GM12878 (cell line): ENCODE measurements around the gene LYRM4. TPM values are rescaled to one million over a fixed set of nuclear protein-coding genes. Genes with fewer than 3 reads are reported as not detected.
A peak's percentile ranks its signal among the peaks of the same experiment; 100 is the strongest.

Experiments used
- ATAC-seq: fragments of 200-7000 bp; cut with Tn5 transposase; 3 replicates; pipeline ENCODE4 v1.9.1; 2020; ENCODE audit warnings: mild to moderate bottlenecking, moderate library complexity
- BruUV-seq: library from RNA; stranded (reverse); fragments of 400-500 nt; replicated peaks from 2 replicates; lab custom pipeline; 2021; lab: Mats Ljungman, UMichigan
- CTCF ChIA-PET: fragments of 300-600 bp; sonication (Branson Sonifier 250); formaldehyde crosslinking; extraction: SDS; loops from one replicate; lab custom pipeline; 2021; ENCODE audit warnings: inconsistent platforms; lab: Yijun Ruan, JAX
- POLR2A ChIA-PET: fragments of 350-600 bp; formaldehyde crosslinking; extraction: SDS; loops from one replicate; lab custom pipeline; 2021; ENCODE audit warnings: inconsistent platforms; lab: Charles Lee
- RAD21 ChIA-PET: fragments of 300-600 bp; sonication (Branson Sonifier 250); formaldehyde crosslinking; loops from one replicate; lab custom pipeline; 2023; ENCODE audit warnings: antibody characterized with exemption; ENCODE audit not compliant: unreplicated experiment; lab: Charles Lee
- SMC1A ChIA-PET: fragments of 300-600 bp; sonication (Branson Sonifier 250); formaldehyde crosslinking; loops from one replicate; lab custom pipeline; 2023; ENCODE audit not compliant: unreplicated experiment, uncharacterized antibody; lab: Charles Lee
- DNase-seq: peaks from one replicate; pipeline ENCODE4 v3.0.0-alpha.2; 2011; ENCODE audit warnings: low read depth, low spot score
- FAIRE-seq: peaks from 3 replicates; lab custom pipeline; 2011; peaks lifted over from hg19 to GRCh38; lab: Jason Lieb, UNC
- H2AFZ ChIP-seq: 2 replicates; pipeline ENCODE4 v1.6.0; 2011; ENCODE audit warnings: low read depth, low read length, control low read depth; ENCODE audit not compliant: control insufficient read depth
- H3K27ac ChIP-seq: 2 replicates; pipeline ENCODE4 v1.5.1; 2011; ENCODE audit warnings: control low read depth; ENCODE audit not compliant: control insufficient read depth, insufficient read depth
- H3K27me3 ChIP-seq, 2 experiments: replicated peaks in 1 of 2; 2 replicates each; pipeline versions ENCODE4 v1.6.0 to v1.6.1; 2011; ENCODE audit warnings: low read length in 1 of 2; ENCODE audit not compliant: control insufficient read depth in 2 of 2, insufficient read depth in 2 of 2
- H3K36me3 ChIP-seq, 2 experiments: 2 replicates each; pipeline ENCODE4 v1.5.1; 2011; ENCODE audit warnings: low read length in 1 of 2; ENCODE audit not compliant: control insufficient read depth in 2 of 2, insufficient read depth in 2 of 2
- H3K4me1 ChIP-seq: 2 replicates; pipeline ENCODE4 v1.6.1; 2011; ENCODE audit warnings: mild to moderate bottlenecking, low read length, moderate library complexity, mixed read lengths; ENCODE audit not compliant: control insufficient read depth, insufficient read depth
- H3K4me2 ChIP-seq: 2 replicates; pipeline ENCODE4 v1.6.0; 2011; ENCODE audit warnings: control low read depth; ENCODE audit not compliant: control insufficient read depth, insufficient read depth
- H3K4me3 ChIP-seq: fragments of 200-600 bp; sonication (generic); 2 replicates; pipeline ENCODE4 v1.5.1; 2016
- H3K79me2 ChIP-seq: 2 replicates; pipeline ENCODE4 v1.6.0; 2011; ENCODE audit warnings: low read length; ENCODE audit not compliant: control insufficient read depth, insufficient read depth
- H3K9ac ChIP-seq: 2 replicates; pipeline ENCODE4 v1.8.0; 2011; ENCODE audit warnings: low read length, control low read depth, mixed read lengths; ENCODE audit not compliant: control insufficient read depth, insufficient read depth
- H3K9me3 ChIP-seq: replicated peaks from 3 replicates; pipeline ENCODE4 v1.5.1; 2011; ENCODE audit warnings: mild to moderate bottlenecking, low read length; ENCODE audit not compliant: control insufficient read depth, insufficient read depth
- H4K20me1 ChIP-seq: 2 replicates; pipeline ENCODE4 v1.6.0; 2011; ENCODE audit not compliant: control insufficient read depth, insufficient read depth
- CREB1 ChIP-seq: IDR thresholded peaks from 2 replicates; pipeline ENCODE4 v1.6.1; 2012; ENCODE audit warnings: low read depth, mild to moderate bottlenecking, inconsistent platforms
- ETV6 ChIP-seq, 2 experiments: fragments of 450-650 bp in 1 of 2; IDR thresholded peaks in 1 of 2; conservative IDR thresholded peaks in 1 of 2; 2 replicates each; pipeline ENCODE4 v1.6.1; 2014; ENCODE audit warnings: antibody characterized with exemption in 1 of 2, borderline replicate concordance in 1 of 2, low read depth in 1 of 2, mild to moderate bottlenecking in 1 of 2, moderate library complexity in 1 of 2
- IKZF1 ChIP-seq: fragments of 450-650 bp; conservative IDR thresholded peaks from 2 replicates; pipeline ENCODE4 v1.6.1; 2017; ENCODE audit warnings: antibody characterized with exemption, mild to moderate bottlenecking
- RCOR1 ChIP-seq: conservative IDR thresholded peaks from 2 replicates; pipeline ENCODE4 v1.6.1; 2012; ENCODE audit warnings: low read depth, low read length, improper control_type of control experiment
- WGBS: methylation state at CpG from one replicate; pipeline ENCODE4 v1.1.6; 2016; ENCODE audit warnings: low lambda C conversion rate; ENCODE audit not compliant: insufficient replicate concordance, insufficient coverage; ENCODE audit errors: missing lambda C conversion rate; 5-methylcytosine and 5-hydroxymethylcytosine counted together
- in situ Hi-C: fragments of 300-500 bp; cut with MboI; formaldehyde crosslinking; loops from 9 replicates; pipeline ENCODE4 v1.14.3; 2018; ENCODE audit warnings: mixed read lengths
- intact Hi-C: fragments of 100-400 bp; cut with micrococcal nuclease; formaldehyde crosslinking; loops from one replicate; pipeline ENCODE4 v1.14.2; 2022; ENCODE audit not compliant: unreplicated experiment
- polyA plus RNA-seq, 11 experiments: library from polyadenylated mRNA; depleted of rRNA in 4 of 11; unstranded in 6 of 11; stranded (reverse) in 5 of 11; fragments of >200 nt; fragmentation: Nextera tagmentation in 4 of 11; fragmentation: Illumina TruSeq in 1 of 11; extraction: Ambion mirVana in 4 of 11; extraction: Trizol in 1 of 11; gene quantifications; 1 replicate in 1 of 11; 2 replicates in 10 of 11; pipeline versions ENCODE4 v1.2.1 to v1.2.3, GENCODE V29; 2011 to 2016; ENCODE audit warnings: inconsistent platforms in 2 of 11, missing spikeins in 2 of 11, low read depth in 1 of 11
- total RNA-seq, 4 experiments: library from RNA; depleted of rRNA in 3 of 4; stranded (reverse); fragments of >200 nt in 3 of 4; fragmentation: Illumina TruSeq in 1 of 4; extraction: Trizol in 1 of 4; gene quantifications; 2 replicates each; pipeline versions ENCODE4 v1.2.1 to v1.2.3, GENCODE V29; 2013 to 2021

LYRM4 gene
- total and polyA plus RNA-seq, 10 of the 15 experiments (the other 5 are each of a cell fraction or from before 2014, with no cell fraction given), result 32.7 to 66.8 (median 44.0) TPM

GRCh38 chr6:5199702-5200101 lies 61.0 kb downstream of the LYRM4 start:
- CTCF ChIA-PET, result interaction anchor here (0.8 kb wide), 1 partner anchor 13 kb away, joined by 4 read pairs; no protein-coding TSS in a partner anchor
- no peak for TF ChIP-seq IKZF1
- SMC1A ChIA-PET, result interaction anchor here (0.7 to 0.9 kb wide), 2 partner anchors 18 to 104 kb away, joined by 3 read pairs; no protein-coding TSS in a partner anchor
- no peak overlapping the region for H3K9ac ChIP-seq
- H4K20me1 ChIP-seq, result no peaks in the 10 kb centered on the region
- H2AFZ ChIP-seq, result no peak overlapping the region
- no peak overlapping the region for H3K4me2 ChIP-seq
- no peak overlapping the region for H3K4me3 ChIP-seq
- H3K36me3 ChIP-seq, result no peaks in the 10 kb centered on the region
- POLR2A ChIA-PET, result no interaction called here
- ATAC-seq, result 0 out of 3 replicates have a peak, but pooled peaks have one; percentile 22
- no peaks in the 10 kb centered on the region for H3K79me2 ChIP-seq
- intact Hi-C loops, result no loop called here
- H3K27ac ChIP-seq, result no peak overlapping the region
- H3K9me3 ChIP-seq, result no peaks in the 10 kb centered on the region
- no peaks in the 10 kb centered on the region for H3K4me1 ChIP-seq
- no peak for DNase-seq
- RAD21 ChIA-PET, result no interaction called here
- H3K27me3 ChIP-seq, result no peaks in the 10 kb centered on the region
- no peak for FAIRE-seq
- BruUV-seq, result no TSS peak
- in situ Hi-C loops, result no loop called here

GRCh38 chr6:5199283-5199682 lies 61.5 kb downstream of the LYRM4 start:
- H3K9ac ChIP-seq, result no peak overlapping the region
- ChIA-PET POLR2A (no interaction called here), SMC1A (interaction anchor here (0.7 to 0.9 kb wide), 2 partner anchors 18 to 105 kb away, joined by 3 read pairs; no protein-coding TSS in a partner anchor), CTCF (interaction anchor here (0.8 kb wide), 1 partner anchor 14 kb away, joined by 4 read pairs; no protein-coding TSS in a partner anchor), RAD21 (no interaction called here)
- no TSS peak for BruUV-seq
- in situ Hi-C loops (no loop called here), intact Hi-C loops (no loop called here)
- no peaks in the 10 kb centered on the region for H3K36me3 ChIP-seq
- no peak overlapping the region for H3K4me2 ChIP-seq
- no peak overlapping the region for H3K27ac ChIP-seq
- H3K9me3 ChIP-seq, result no peaks in the 10 kb centered on the region
- no peak for DNase-seq
- no peak overlapping the region for H2AFZ ChIP-seq
- WGBS, result 49% methylated on average over 2 of the region's 2 CpGs
- no peak overlapping the region for H3K4me3 ChIP-seq
- no peak for TF ChIP-seq ETV6 (conservative IDR thresholded peaks at IDR 0.05 in 1 of 2, IDR thresholded peaks at IDR 0.05 in 1 of 2; ENCODE audit: borderline replicate concordance in 1 of 2, low read depth in 1 of 2)
- TF ChIP-seq RCOR1, result no peak
- no peak for TF ChIP-seq CREB1
- no peaks in the 10 kb centered on the region for H4K20me1 ChIP-seq
- H3K27me3 ChIP-seq, result no peaks in the 10 kb centered on the region
- ATAC-seq, result no peak
- H3K4me1 ChIP-seq, result no peaks in the 10 kb centered on the region
- no peak for FAIRE-seq
- H3K79me2 ChIP-seq, result no peaks in the 10 kb centered on the region
